Astrocyte (in vitro differentiated cells and primary cell): ENCODE data around the gene NRARP. TPM values are rescaled to one million over a fixed set of nuclear protein-coding genes. Genes with fewer than 3 reads are reported as not detected.

Experiments used
- DNase-seq: peaks from one replicate; pipeline ENCODE4 v3.0.0-alpha.2; 2010; ENCODE audit warnings: low read depth
- FAIRE-seq: peaks from 2 replicates; lab custom pipeline; 2011; peaks lifted over from hg19 to GRCh38; lab: Jason Lieb, UNC
- H2AFZ ChIP-seq: 2 replicates; pipeline ENCODE4 v1.6.0; 2012; ENCODE audit warnings: low read depth, low read length, inconsistent platforms
- H3K27ac ChIP-seq: 2 replicates; pipeline ENCODE4 v1.5.1; 2011; ENCODE audit warnings: low read depth, low read length, inconsistent platforms
- H3K27me3 ChIP-seq: 2 replicates; pipeline ENCODE4 v1.6.0; 2011; ENCODE audit warnings: low read length, inconsistent platforms; ENCODE audit not compliant: insufficient read depth
- H3K36me3 ChIP-seq: 2 replicates; pipeline ENCODE4 v1.5.1; 2011; ENCODE audit warnings: low read length, inconsistent platforms; ENCODE audit not compliant: insufficient read depth
- H3K4me1 ChIP-seq: 2 replicates; pipeline ENCODE4 v1.5.1; 2011; ENCODE audit warnings: low read length, inconsistent platforms; ENCODE audit not compliant: insufficient read depth
- H3K4me2 ChIP-seq: 2 replicates; pipeline ENCODE4 v1.6.0; 2012; ENCODE audit warnings: low read length, inconsistent platforms
- H3K4me3 ChIP-seq: 2 replicates; pipeline ENCODE4 v1.5.1; 2011; ENCODE audit warnings: low read depth, mild to moderate bottlenecking, low read length, inconsistent platforms; ENCODE audit not compliant: insufficient read depth
- H3K79me2 ChIP-seq: 2 replicates; pipeline ENCODE4 v1.6.0; 2012; ENCODE audit warnings: mild to moderate bottlenecking, low read length, inconsistent platforms; ENCODE audit not compliant: insufficient read depth
- H3K9ac ChIP-seq: 2 replicates; pipeline ENCODE4 v1.6.0; 2012; ENCODE audit warnings: mild to moderate bottlenecking, low read length, inconsistent platforms
- H3K9me3 ChIP-seq: 2 replicates; pipeline ENCODE4 v1.5.1; 2012; ENCODE audit warnings: low read depth, mild to moderate bottlenecking, low read length, inconsistent platforms; ENCODE audit not compliant: insufficient read depth
- H4K20me1 ChIP-seq: 2 replicates; pipeline ENCODE4 v1.6.0; 2012; ENCODE audit warnings: low read length, inconsistent platforms; ENCODE audit not compliant: insufficient read depth
- H3K27ac Mint-ChIP-seq: one replicate; pipeline ENCODE4 v1.8.0; 2021; ENCODE audit warnings: mild to moderate bottlenecking, mixed read lengths; ENCODE audit not compliant: unreplicated experiment
- H3K27me3 Mint-ChIP-seq: one replicate; pipeline ENCODE4 v1.8.0; 2021; ENCODE audit warnings: low read depth, mixed read lengths; ENCODE audit not compliant: unreplicated experiment
- H3K36me3 Mint-ChIP-seq: one replicate; pipeline ENCODE4 v1.8.0; 2021; ENCODE audit warnings: low read depth, mixed read lengths; ENCODE audit not compliant: unreplicated experiment
- H3K4me1 Mint-ChIP-seq: one replicate; pipeline ENCODE4 v1.8.0; 2021; ENCODE audit warnings: low read depth, mixed read lengths; ENCODE audit not compliant: unreplicated experiment
- H3K4me3 Mint-ChIP-seq: one replicate; pipeline ENCODE4 v1.8.0; 2021; ENCODE audit warnings: mild to moderate bottlenecking, moderate library complexity, mixed read lengths; ENCODE audit not compliant: unreplicated experiment
- H3K9me3 Mint-ChIP-seq: one replicate; pipeline ENCODE4 v1.8.0; 2021; ENCODE audit warnings: mild to moderate bottlenecking, mixed read lengths; ENCODE audit not compliant: unreplicated experiment
- EZH2 ChIP-seq: IDR thresholded peaks from 2 replicates; pipeline ENCODE4 v1.6.1; 2012; ENCODE audit warnings: mild to moderate bottlenecking, low read length, inconsistent platforms; ENCODE audit not compliant: insufficient read depth
- total RNA-seq: library from RNA; stranded (reverse); gene quantifications from 2 replicates; pipeline ENCODE4 v1.2.1, GENCODE V29; 2021
- TF ChIP-seq, protein P1 (sequence below): IDR thresholded peaks from 2 replicates; pipeline ENCODE4 v1.5.1; 2011; ENCODE audit warnings: low read depth, mild to moderate bottlenecking, inconsistent platforms, low read length, moderate library complexity; ENCODE audit not compliant: insufficient read depth

Gene NRARP
- total RNA-seq, 1 donor from 2014 or later = 7.3 TPM

DNA sequence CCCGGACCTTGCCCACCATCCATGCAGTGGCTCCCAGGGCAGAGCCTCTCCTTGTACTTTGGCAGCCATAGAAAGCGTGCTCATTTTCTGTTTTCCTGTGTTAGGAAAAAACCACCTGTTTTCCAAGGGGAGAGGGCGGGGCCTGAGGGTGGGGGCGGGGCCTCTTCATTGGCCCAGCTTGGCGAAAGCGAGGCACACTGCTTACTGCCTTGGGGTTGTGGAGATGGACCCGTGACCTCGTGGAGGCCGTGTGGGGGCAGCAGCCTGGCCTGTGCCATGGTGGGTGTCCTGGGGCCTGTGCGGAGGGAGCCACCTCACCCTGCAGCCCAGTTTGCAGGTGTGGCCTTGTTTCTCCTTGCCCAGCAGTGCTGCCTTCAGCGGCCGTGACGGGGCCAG is 29.0 kb downstream of the NRARP start:
- FAIRE-seq (no peak), DNase-seq (no peak)
- peaks cover 14% of the 10 kb centered on the region for H3K4me1 ChIP-seq
- no peaks in the 10 kb centered on the region for H3K27me3 Mint-ChIP-seq
- peaks cover 10% of the 10 kb centered on the region for H3K79me2 ChIP-seq
- no peak overlapping the region for H3K4me3 ChIP-seq
- H3K4me2 ChIP-seq = no peak overlapping the region
- no peak overlapping the region for H2AFZ ChIP-seq
- no peak overlapping the region for H3K27ac Mint-ChIP-seq
- peaks cover 44% of the 10 kb centered on the region for H4K20me1 ChIP-seq
- no peak overlapping the region for H3K4me3 Mint-ChIP-seq
- no peaks in the 10 kb centered on the region for H3K9me3 ChIP-seq
- H3K36me3 ChIP-seq = peaks cover 9% of the 10 kb centered on the region
- H3K27me3 ChIP-seq = no peaks in the 10 kb centered on the region
- H3K27ac ChIP-seq = no peak overlapping the region
- no peaks in the 10 kb centered on the region for H3K9me3 Mint-ChIP-seq
- peaks cover 6% of the 10 kb centered on the region for H3K4me1 Mint-ChIP-seq
- no peak for TF ChIP-seq EZH2
- TF ChIP-seq, protein P1, sequence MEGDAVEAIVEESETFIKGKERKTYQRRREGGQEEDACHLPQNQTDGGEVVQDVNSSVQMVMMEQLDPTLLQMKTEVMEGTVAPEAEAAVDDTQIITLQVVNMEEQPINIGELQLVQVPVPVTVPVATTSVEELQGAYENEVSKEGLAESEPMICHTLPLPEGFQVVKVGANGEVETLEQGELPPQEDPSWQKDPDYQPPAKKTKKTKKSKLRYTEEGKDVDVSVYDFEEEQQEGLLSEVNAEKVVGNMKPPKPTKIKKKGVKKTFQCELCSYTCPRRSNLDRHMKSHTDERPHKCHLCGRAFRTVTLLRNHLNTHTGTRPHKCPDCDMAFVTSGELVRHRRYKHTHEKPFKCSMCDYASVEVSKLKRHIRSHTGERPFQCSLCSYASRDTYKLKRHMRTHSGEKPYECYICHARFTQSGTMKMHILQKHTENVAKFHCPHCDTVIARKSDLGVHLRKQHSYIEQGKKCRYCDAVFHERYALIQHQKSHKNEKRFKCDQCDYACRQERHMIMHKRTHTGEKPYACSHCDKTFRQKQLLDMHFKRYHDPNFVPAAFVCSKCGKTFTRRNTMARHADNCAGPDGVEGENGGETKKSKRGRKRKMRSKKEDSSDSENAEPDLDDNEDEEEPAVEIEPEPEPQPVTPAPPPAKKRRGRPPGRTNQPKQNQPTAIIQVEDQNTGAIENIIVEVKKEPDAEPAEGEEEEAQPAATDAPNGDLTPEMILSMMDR = no peak
- H3K9ac ChIP-seq = no peak overlapping the region
- H3K36me3 Mint-ChIP-seq = peaks cover 12% of the 10 kb centered on the region

DNA sequence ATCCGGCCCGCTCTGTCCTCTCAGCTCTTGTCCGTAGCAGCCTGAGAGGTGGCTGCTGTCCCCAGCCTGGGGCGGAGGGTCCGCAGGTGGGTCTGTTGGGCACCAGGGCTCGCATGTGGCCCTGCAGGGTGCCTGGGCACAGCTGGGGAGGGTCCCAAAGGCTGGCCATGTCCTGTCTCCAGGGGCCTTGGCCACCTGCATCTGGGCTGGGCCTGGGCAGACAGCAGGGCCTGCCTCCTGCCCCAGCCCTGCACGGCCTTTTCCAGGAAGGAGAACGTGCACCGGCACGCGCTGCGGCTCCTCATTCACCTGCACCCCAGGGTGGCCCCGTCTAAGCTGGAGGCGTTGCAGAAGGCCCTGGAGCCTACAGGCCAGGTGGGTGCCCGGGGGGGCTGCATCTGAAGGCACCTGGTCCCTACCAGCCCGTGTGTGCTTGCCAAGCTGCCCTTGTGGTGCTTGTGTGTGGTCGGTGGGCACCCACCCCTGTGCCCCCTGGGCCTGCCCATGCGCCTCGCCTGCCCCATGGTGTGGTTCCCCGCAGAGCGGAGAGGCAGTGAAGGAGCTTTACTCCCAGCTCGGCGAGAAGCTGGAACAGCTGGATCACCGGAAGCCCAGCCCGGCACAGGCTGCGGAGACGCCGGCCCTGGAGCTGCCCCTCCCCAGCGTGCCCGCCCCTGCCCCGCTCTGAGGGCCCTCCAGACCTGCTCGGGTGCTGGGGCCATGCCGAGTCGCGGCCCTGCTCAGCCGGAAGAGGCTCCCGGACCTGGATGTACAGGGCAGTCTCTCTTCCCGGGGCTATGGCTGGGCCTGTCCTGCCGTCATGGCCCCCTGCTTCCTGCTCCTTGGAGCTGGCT is 29.6 kb downstream of the NRARP start:
- Mint-ChIP-seq H3K36me3 (peaks cover 15% of the 10 kb centered on the region), H3K4me3 (no peak overlapping the region), H3K27ac (no peak overlapping the region), H3K9me3 (no peaks in the 10 kb centered on the region), H3K27me3 (no peaks in the 10 kb centered on the region), H3K4me1 (peaks cover 6% of the 10 kb centered on the region)
- H3K27ac ChIP-seq = no peak overlapping the region
- peaks cover 17% of the 10 kb centered on the region for H3K4me1 ChIP-seq
- no peak overlapping the region for H3K4me3 ChIP-seq
- TF ChIP-seq, protein P1 = no peak
- no peak for TF ChIP-seq EZH2
- no peak overlapping the region for H3K4me2 ChIP-seq
- H3K9me3 ChIP-seq = no peaks in the 10 kb centered on the region
- H3K27me3 ChIP-seq = no peaks in the 10 kb centered on the region
- no peak overlapping the region for H2AFZ ChIP-seq
- peaks cover 7% of the 10 kb centered on the region for H3K79me2 ChIP-seq
- H3K9ac ChIP-seq = no peak overlapping the region
- no peak for DNase-seq
- no peak for FAIRE-seq
- peaks cover 48% of the 10 kb centered on the region for H4K20me1 ChIP-seq
- H3K36me3 ChIP-seq = peaks cover 9% of the 10 kb centered on the region

DNA sequence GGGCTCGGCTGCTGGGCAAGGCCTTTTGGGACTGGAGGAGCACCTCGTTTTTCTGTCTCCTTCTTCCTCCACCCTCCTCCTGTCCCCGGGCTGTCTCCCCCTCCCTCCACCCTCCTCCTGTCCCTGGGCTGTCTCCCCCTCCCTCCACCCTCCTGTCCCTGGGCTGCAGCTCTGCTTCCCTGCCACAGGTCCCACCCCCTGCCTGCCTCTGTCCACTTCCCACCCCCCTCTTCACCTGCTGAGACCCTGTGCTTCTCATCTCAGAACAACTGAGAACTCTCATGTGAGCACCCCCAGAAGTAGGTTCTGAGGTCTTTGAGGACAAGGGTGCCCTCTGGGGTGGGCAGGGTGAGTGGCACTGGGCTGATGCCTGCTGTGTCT is 30.4 kb downstream of the NRARP start:
- Mint-ChIP-seq H3K9me3 (no peaks in the 10 kb centered on the region), H3K4me1 (peaks cover 6% of the 10 kb centered on the region), H3K27me3 (no peaks in the 10 kb centered on the region), H3K4me3 (no peak overlapping the region), H3K36me3 (peaks cover 15% of the 10 kb centered on the region), H3K27ac (no peak overlapping the region)
- H3K27ac ChIP-seq = no peak overlapping the region
- H3K79me2 ChIP-seq = peaks cover 7% of the 10 kb centered on the region
- H2AFZ ChIP-seq = no peak overlapping the region
- peaks cover 10% of the 10 kb centered on the region for H3K4me1 ChIP-seq
- no peaks in the 10 kb centered on the region for H3K9me3 ChIP-seq
- no peak for FAIRE-seq
- H3K27me3 ChIP-seq = no peaks in the 10 kb centered on the region
- no peak overlapping the region for H3K9ac ChIP-seq
- H4K20me1 ChIP-seq = peaks cover 48% of the 10 kb centered on the region
- peaks cover 9% of the 10 kb centered on the region for H3K36me3 ChIP-seq
- H3K4me2 ChIP-seq = no peak overlapping the region
- H3K4me3 ChIP-seq = no peak overlapping the region
- no peak for TF ChIP-seq EZH2
- TF ChIP-seq, protein P1 = no peak
- no peak for DNase-seq
